Panc1 (cell line): ENCODE data around the gene ZNF805. TPM values are rescaled to one million over a fixed set of nuclear protein-coding genes. Genes with fewer than 3 reads are reported as not detected.
A peak's percentile ranks its signal among the peaks of the same experiment; 100 is the strongest.

ENCODE experiments used
- ATAC-seq: fragments of 200-7000 bp; cut with Tn5 transposase; 2 replicates; pipeline ENCODE4 v1.9.1; 2020; ENCODE audit warnings: mild to moderate bottlenecking, moderate library complexity
- BruUV-seq: library from RNA; stranded (reverse); fragments of 400-500 nt; replicated peaks from 2 replicates; lab custom pipeline; 2021; lab: Mats Ljungman, UMichigan
- CTCF ChIA-PET: fragments of 300-600 bp; sonication (Branson Sonifier 250); formaldehyde crosslinking; loops from one replicate; lab custom pipeline; 2022; ENCODE audit warnings: antibody characterized with exemption; lab: Charles Lee
- POLR2A ChIA-PET: fragments of 300-600 bp; sonication (Branson Sonifier 250); formaldehyde crosslinking; loops from one replicate; lab custom pipeline; 2022; ENCODE audit warnings: antibody characterized with exemption; lab: Charles Lee
- DNase-seq: peaks from one replicate; pipeline ENCODE4 v3.0.0-alpha.2; 2010; ENCODE audit warnings: low read depth, low spot score
- H3K27ac ChIP-seq: 2 replicates; pipeline ENCODE4 v1.5.1; 2011; ENCODE audit warnings: mild to moderate bottlenecking, low read length, inconsistent platforms
- H3K27me3 ChIP-seq: fragments of 200-500 bp; sonication (Bioruptor generic); 2 replicates; pipeline ENCODE4 v1.6.0; 2014; ENCODE audit warnings: low read length, inconsistent platforms; ENCODE audit not compliant: control insufficient read depth, insufficient read depth
- H3K36me3 ChIP-seq: fragments of 200-500 bp; sonication (Bioruptor generic); 2 replicates; pipeline ENCODE4 v1.5.1; 2014; ENCODE audit warnings: inconsistent platforms, mild to moderate bottlenecking, low read length, moderate library complexity; ENCODE audit not compliant: control insufficient read depth, insufficient read depth
- H3K4me1 ChIP-seq: 2 replicates; pipeline ENCODE4 v1.5.1; 2011; ENCODE audit warnings: inconsistent platforms, mild to moderate bottlenecking, low read length, moderate library complexity; ENCODE audit not compliant: control insufficient read depth, insufficient read depth
- H3K4me3 ChIP-seq, 2 experiments: 2 replicates each; pipeline ENCODE4 v1.5.1; 2011 to 2012; ENCODE audit warnings: low read depth in 2 of 2, low read length in 2 of 2, mild to moderate bottlenecking in 2 of 2, inconsistent platforms in 1 of 2, moderate library complexity in 1 of 2
- H3K9me3 ChIP-seq: fragments of 200-500 bp; sonication (Bioruptor generic); 2 replicates; pipeline ENCODE4 v1.5.1; 2014; ENCODE audit warnings: low read depth, mild to moderate bottlenecking, inconsistent platforms, low read length, moderate library complexity; ENCODE audit not compliant: control insufficient read depth, insufficient read depth
- POLR2AphosphoS5 ChIP-seq: IDR thresholded peaks from 2 replicates; pipeline ENCODE4 v1.6.1; 2012; ENCODE audit warnings: mild to moderate bottlenecking, low read depth, low read length, moderate library complexity
- SIN3A ChIP-seq: IDR thresholded peaks from 2 replicates; pipeline ENCODE4 v1.6.1; 2012; ENCODE audit warnings: low read depth, mild to moderate bottlenecking, low read length, moderate library complexity, borderline replicate concordance; ENCODE audit not compliant: insufficient read depth
- TCF7L2 ChIP-seq: IDR thresholded peaks from 2 replicates; pipeline ENCODE4 v1.6.1; 2011; ENCODE audit warnings: mild to moderate bottlenecking, low read depth, low read length, inconsistent platforms
- in situ Hi-C: cut with HindIII; loops from 2 replicates; pipeline ENCODE4 v1.10.0; 2016; ENCODE audit warnings: low sequenced_read_pairs, low pct_unique_long_range_greater_than_20kb
- intact Hi-C: fragments of 100-400 bp; cut with micrococcal nuclease; formaldehyde crosslinking; loops from one replicate; pipeline ENCODE4 v1.10.0; 2022; ENCODE audit not compliant: unreplicated experiment
- total RNA-seq: library from RNA; stranded (reverse); gene quantifications from one replicate; pipeline ENCODE4 v1.2.1, GENCODE V29; 2021; ENCODE audit not compliant: unreplicated experiment
- TF ChIP-seq, protein P1 (sequence below), 2 experiments: IDR thresholded peaks; 2 replicates each; pipeline ENCODE4 v1.6.1; 2011 to 2012; ENCODE audit warnings: low read depth in 2 of 2, control low read depth in 1 of 2, low read length in 1 of 2, mild to moderate bottlenecking in 1 of 2, moderate library complexity in 1 of 2; ENCODE audit not compliant: insufficient read depth in 1 of 2
- TF ChIP-seq, protein P2 (sequence below): fragments of 450-650 bp; IDR thresholded peaks from 2 replicates; pipeline ENCODE4 v1.5.1; 2017; ENCODE audit warnings: mild to moderate bottlenecking

ZNF805 gene
- total RNA-seq, 1 experiment from 2014 or later: 16.8 TPM

DNA sequence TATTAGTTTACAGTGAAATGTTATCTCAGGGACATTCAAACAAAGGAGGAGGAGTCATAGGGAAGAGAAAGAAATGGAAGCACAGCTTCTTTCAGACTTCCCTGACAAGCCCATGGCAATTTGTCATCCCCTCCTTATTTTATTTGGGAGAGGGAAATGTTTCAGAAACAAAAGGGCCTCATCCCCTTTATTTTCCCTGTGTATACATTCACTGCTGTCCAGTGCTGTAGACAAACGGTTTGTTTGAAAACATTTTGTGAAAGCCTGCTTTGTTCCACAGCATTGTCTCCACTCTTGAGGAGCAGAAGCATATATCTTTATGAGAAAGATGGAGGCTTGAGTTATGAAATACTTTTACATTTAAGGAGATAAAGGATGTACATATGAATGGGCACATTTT, 52.1 kb downstream of the ZNF805 start:
- ChIA-PET POLR2A (no interaction called here), CTCF (no interaction called here)
- no peak for DNase-seq
- in situ Hi-C loops (no loop called here), intact Hi-C loops (no loop called here)
- TF ChIP-seq SIN3A (no peak), TCF7L2 (no peak)
- Histone ChIP-seq H3K4me1 (no peaks in the 10 kb centered on the region), H3K36me3 (peaks cover 44% of the 10 kb centered on the region), H3K27ac (no peak overlapping the region), H3K9me3 (peaks cover 54% of the 10 kb centered on the region), H3K4me3 (no peak overlapping the region), H3K27me3 (no peaks in the 10 kb centered on the region)
- no peak for ATAC-seq
- no TSS peak for BruUV-seq

DNA sequence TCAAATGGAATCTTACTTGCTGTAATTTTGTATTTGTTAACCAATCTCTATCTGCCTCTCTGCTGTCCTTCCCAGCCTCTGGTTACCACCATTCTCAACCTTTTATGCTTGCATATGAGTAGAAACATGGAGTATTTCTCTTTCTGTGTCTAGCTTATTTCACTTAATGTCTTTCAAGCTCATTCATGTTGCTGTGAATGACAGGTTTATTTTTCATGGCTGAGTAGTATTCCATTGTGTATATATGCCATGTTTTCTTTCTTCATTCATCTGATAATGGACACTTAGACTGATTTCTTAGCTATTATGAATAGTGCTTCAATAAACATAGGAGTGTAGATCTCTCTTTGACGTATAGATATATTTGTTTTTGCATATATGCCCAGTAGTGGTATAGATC, 53.3 kb downstream of the ZNF805 start:
- intact Hi-C loops: no loop called here
- Histone ChIP-seq H3K4me3 (no peak overlapping the region), H3K27me3 (no peaks in the 10 kb centered on the region), H3K9me3 (peaks cover 46% of the 10 kb centered on the region), H3K4me1 (no peaks in the 10 kb centered on the region), H3K27ac (no peak overlapping the region), H3K36me3 (peaks cover 38% of the 10 kb centered on the region)
- DNase-seq (no peak), ATAC-seq (no peak)
- in situ Hi-C loops: no loop called here
- TF ChIP-seq, protein P1, sequence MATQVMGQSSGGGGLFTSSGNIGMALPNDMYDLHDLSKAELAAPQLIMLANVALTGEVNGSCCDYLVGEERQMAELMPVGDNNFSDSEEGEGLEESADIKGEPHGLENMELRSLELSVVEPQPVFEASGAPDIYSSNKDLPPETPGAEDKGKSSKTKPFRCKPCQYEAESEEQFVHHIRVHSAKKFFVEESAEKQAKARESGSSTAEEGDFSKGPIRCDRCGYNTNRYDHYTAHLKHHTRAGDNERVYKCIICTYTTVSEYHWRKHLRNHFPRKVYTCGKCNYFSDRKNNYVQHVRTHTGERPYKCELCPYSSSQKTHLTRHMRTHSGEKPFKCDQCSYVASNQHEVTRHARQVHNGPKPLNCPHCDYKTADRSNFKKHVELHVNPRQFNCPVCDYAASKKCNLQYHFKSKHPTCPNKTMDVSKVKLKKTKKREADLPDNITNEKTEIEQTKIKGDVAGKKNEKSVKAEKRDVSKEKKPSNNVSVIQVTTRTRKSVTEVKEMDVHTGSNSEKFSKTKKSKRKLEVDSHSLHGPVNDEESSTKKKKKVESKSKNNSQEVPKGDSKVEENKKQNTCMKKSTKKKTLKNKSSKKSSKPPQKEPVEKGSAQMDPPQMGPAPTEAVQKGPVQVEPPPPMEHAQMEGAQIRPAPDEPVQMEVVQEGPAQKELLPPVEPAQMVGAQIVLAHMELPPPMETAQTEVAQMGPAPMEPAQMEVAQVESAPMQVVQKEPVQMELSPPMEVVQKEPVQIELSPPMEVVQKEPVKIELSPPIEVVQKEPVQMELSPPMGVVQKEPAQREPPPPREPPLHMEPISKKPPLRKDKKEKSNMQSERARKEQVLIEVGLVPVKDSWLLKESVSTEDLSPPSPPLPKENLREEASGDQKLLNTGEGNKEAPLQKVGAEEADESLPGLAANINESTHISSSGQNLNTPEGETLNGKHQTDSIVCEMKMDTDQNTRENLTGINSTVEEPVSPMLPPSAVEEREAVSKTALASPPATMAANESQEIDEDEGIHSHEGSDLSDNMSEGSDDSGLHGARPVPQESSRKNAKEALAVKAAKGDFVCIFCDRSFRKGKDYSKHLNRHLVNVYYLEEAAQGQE (IDR thresholded peaks at IDR 0.05; ENCODE audit: insufficient read depth in 1 of 2, low read depth in 2 of 2, low read length in 1 of 2): no peak
- TF ChIP-seq, protein P2, sequence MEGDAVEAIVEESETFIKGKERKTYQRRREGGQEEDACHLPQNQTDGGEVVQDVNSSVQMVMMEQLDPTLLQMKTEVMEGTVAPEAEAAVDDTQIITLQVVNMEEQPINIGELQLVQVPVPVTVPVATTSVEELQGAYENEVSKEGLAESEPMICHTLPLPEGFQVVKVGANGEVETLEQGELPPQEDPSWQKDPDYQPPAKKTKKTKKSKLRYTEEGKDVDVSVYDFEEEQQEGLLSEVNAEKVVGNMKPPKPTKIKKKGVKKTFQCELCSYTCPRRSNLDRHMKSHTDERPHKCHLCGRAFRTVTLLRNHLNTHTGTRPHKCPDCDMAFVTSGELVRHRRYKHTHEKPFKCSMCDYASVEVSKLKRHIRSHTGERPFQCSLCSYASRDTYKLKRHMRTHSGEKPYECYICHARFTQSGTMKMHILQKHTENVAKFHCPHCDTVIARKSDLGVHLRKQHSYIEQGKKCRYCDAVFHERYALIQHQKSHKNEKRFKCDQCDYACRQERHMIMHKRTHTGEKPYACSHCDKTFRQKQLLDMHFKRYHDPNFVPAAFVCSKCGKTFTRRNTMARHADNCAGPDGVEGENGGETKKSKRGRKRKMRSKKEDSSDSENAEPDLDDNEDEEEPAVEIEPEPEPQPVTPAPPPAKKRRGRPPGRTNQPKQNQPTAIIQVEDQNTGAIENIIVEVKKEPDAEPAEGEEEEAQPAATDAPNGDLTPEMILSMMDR: no peak
- TF ChIP-seq TCF7L2 (no peak), SIN3A (no peak), POLR2AphosphoS5 (no peak)
- no TSS peak for BruUV-seq
- ChIA-PET CTCF (no interaction called here), POLR2A (no interaction called here)

DNA sequence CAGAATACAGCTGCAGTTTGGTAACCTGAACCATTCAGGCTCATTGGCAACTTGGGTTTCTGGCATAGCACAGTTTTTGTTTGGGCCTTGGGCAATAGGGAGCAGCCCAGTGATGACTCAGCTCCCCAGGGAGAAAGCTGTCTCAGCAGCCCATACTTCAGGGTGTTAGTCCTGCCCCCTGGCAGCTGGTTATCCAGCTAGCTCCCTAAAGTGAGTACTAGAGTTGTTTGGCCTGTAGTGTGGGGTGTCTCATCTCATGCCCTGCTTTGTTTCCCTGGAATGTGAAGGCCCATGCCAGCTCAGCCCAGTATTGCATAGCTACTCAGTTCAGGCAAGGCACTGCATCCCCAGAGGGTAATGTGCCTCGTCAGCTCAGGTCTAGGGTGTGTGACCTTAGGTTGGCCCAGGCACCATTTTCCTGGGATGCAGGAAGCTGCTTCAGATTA, 61.6 kb downstream of the ZNF805 start:
- BruUV-seq: no TSS peak
- Histone ChIP-seq H3K9me3 (peaks cover 3% of the 10 kb centered on the region; the same call in 1 of the 2 replicates), H3K4me1 (no peaks in the 10 kb centered on the region), H3K27ac (no peak overlapping the region), H3K27me3 (no peaks in the 10 kb centered on the region), H3K4me3 (no peak overlapping the region), H3K36me3 (peaks cover 4% of the 10 kb centered on the region; the same call in 1 of the 2 replicates)
- DNase-seq (no peak), ATAC-seq (peak; percentile 63; the same call in 1 of the 2 replicates)
- in situ Hi-C loops: no loop called here
- TF ChIP-seq, protein P2: no peak
- TF ChIP-seq SIN3A (no peak), TCF7L2 (no peak), POLR2AphosphoS5 (no peak)
- TF ChIP-seq, protein P1 (IDR thresholded peaks at IDR 0.05; ENCODE audit: insufficient read depth in 1 of 2, low read depth in 2 of 2, low read length in 1 of 2): no peak
- POLR2A ChIA-PET: no interaction called here
- intact Hi-C loops: no loop called here
- CTCF ChIA-PET: interaction anchor here (0.5 kb wide), 1 partner anchor 180 kb away, joined by 3 read pairs; no protein-coding TSS in a partner anchor
